HG03571 (cell line): ENCODE data around the gene ACO2.

Experiments
- ATAC-seq: cut with Tn5 transposase; IDR thresholded peaks from one replicate; pipeline ENCODE4 v1.9.1; 2021; ENCODE audit not compliant: unreplicated experiment

The ACO2 gene

DNA sequence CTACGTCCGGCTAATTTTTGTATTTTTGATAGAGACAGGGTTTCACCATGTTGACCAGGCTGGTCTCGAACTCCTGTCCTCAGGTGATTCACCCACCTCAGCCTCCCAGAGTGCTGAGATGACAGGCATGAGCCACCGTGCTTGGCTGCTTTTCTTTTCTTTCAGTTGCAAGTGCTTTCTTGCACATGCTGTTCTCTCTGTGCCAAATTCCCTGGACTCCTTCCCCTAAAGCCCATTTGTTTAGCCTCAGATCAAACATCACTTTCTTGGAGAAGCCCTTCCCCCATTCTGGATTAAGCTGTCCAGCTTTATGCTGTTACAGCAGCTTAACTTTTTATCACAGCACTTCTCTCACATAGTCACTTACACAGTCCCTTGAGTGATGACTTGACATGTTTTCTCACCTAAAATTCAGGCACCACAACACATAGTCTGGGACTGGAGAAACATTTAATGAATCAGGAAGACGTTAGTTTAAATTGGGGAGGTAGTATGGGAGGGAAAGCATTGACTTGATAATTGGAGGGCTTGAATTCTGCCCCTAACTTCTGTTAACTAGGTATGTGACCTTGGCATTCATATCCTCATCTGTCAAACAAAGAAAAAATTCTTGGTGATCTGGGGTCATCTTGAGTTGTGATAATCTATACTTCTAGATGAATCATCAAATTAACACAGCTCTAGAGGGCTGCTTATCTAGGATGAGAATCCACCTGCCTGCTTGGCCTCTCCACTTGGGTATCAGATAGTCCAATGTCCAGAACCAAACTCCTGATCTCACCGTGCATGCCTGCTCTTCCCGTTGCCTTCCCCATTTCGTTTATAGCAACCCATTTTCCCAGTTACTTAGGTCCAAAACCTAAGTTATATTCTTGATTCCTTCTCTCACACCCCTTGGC, 18.4 kb downstream of the ACO2 start:
- no peak for ATAC-seq

DNA sequence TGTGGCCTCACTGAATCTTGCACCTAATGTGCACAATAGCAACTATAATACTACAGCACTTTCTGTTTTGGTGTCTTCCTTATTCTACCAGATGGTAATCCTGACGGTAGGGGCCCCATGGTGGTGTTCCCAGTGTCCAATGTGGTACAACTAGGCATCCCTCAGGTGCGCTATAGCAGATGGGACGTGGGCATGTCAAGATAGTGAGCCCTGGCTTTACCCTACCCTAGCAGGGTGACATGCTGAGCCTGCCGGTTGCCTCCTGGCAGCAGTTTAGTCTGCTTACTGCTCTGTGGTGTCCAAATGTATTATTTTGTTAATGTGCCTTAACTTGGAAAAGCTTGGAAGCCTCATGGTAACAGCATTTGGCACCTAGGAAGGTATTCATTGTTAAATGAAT, 19.2 kb downstream of the ACO2 start:
- ATAC-seq: no peak

DNA sequence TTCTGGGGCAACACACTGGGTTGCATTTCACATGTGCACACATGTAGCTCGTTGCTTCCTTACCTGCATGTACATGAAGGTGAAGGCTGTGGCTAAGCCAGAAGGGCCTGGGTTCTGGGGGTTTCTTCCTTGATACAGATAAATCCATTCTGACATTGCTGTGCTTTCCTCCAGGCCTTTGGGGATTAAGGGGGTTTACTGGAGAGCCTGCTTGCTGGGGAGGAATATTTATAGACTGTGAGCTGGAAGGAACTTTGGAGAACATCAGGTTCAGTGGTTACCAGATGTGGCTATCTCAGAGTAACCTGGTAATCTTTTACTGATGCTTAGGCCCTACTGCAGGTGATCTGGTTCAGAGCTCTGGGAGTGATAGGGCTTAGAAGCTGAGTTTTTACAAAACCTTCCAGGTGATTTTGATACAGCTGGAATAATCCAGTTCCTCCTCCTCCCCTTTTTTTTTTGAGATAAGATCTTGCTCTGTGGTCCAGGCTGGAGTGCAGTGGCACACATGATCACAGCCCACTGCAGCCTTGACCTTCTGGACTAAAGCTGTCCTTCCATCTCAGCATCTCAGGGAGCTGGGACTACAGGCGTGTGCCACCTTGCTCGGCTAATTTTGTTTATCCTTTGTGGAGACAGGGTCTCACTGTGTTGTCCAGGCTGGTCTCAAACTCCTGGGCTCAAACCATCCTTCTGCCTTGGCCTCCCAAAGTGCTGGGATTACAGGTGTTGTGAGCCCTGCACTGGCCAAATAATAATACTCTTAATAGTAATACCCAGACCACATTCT, 19.9 kb downstream of the ACO2 start:
- no peak for ATAC-seq

DNA sequence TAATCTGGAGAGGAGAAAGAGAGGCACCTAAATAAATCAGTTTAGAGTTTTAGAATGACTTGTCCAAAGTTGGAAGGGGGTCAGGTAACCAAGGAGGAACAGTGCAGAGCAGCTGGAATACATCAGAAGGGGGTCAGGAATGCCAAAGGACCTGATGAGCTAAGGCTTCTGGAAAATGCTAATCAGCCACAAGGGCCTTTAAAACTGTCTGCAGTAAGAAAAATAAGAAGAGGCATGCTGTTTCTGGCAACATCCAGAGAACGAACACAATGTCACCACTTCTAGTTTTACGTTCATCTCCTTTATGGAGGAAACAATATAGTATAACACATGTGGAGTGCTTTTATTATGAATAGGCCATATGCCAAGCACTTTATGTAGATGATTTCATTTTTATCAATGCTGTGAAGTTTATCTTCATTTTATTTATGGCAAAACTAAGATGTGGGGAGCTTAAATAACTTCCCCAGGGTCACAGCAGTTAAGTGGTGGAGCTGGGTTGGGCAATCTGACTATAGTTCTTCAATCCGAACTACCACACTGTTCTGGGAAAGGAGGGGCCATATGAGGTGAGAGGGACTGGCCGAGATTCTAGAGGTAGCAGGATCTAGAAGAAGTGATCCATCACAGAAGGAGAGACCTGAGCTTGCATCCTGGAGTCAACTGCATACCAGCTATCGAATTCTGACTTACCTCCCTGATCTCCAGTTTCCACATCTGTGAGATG, 22.6 kb downstream of the ACO2 start:
- no peak for ATAC-seq

DNA sequence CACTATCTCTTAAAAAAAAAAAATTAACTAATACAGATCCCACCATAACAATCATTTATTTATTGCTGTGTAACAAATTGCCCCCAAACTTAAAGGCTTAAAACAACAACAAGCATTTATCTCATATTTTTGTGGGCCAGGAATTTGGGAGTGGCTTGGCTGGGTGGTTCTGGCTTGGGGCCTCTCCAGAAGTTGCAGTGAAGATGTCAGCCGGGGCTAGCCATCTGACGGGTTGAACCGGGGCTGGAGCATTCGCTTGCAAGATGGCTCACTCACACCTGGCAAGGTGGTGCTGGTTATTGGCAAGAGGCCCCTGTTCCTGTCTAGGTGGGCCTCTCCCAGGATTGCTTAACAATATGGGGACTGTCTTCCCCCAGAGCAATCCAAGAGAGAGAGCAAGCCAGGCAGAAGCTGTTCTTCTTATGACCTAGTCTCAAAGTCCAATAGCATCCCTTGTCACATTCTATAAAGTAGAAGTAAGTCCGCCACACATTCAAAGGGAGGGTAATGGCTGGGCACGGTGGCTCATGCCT, 29.5 kb downstream of the ACO2 start:
- no peak for ATAC-seq

DNA sequence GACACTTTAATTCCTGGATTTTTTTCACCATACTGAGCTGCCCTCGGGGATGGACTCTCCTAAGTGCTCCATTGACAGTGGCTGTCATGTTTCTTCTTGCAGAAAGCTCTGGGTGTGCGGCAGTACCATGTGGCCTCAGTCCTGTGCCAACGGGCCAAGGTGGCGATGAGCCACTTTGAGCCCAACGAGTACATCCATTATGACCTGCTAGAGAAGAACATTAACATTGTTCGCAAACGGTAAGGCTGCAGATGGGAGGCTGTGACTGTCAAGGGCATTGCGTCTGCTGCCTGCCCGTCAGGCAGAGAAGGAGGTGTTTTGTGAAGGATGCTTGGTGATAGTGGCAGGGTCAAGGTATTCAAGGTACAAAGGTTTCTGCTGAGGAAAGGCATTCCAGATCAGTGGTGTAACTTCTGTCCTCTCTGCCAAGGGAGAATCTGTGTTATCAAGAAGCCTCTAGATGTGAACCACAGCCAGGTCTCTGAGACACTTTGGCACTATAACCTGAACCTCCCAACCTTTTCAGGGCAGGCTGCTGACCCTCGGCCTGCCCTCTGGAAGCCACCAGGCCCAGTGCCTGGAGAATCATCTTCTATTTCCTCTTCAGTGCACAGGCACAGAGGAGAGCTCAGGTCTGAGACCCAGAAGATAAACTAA, 30.8 kb downstream of the ACO2 start:
- ATAC-seq: no peak

DNA sequence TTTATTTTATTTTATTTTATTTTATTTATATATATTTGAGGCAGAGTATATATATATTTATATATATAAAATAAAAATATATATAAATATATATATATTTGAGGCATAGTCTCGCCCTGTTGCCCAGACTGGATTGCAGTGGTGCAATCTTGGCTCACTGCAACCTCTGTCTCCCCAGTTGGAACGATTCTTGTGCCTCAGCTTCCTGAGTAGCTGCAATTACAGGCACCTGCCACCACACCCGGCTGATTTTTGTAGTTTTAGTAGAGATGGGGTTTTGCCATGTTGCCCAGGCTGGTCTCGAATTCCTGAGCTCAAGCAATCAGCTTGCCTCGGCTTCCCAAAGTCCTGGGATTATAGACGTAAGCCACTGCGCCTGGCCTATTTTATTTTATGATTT, 31.4 kb downstream of the ACO2 start:
- ATAC-seq: no peak

DNA sequence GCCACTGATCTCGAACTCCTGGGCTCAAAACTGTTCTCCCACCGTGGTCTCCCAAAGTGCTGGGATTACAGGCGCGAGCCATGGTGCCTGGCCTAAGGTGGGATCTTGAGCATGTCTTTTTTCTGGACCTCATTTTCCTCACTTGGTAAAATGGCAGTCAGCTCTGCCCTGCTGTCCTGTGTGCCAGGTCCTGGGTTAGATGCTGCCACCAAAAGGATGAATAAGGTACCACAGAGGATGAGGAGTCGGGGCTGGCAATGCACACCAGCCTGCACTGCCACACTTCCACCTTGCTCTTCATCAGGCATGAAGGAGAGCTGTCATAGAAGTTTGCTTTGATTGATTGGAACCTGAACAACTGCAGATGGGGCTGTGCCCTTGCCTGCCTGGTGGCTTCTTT, 32.3 kb downstream of the ACO2 start:
- no peak for ATAC-seq

DNA sequence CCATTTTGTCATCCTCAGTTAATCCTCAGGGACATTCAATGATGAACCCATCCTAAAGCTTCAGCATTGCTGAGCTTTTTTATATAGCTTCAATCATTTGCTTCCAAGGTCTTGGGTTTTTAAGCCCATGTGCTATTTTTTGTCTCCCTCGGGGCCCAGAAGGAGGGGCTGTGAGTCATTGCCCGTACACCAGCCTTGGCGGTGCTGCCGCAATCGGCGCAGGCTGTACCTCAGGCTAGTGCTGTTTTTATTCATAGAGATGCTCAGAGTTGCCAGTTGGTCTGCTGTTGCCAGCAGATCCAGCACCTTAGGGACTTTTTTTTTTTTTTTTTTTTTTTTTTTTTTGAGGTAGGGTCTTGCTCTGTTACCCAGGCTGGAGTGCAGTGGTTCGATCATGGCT, 35.5 kb downstream of the ACO2 start:
- ATAC-seq: no peak

DNA sequence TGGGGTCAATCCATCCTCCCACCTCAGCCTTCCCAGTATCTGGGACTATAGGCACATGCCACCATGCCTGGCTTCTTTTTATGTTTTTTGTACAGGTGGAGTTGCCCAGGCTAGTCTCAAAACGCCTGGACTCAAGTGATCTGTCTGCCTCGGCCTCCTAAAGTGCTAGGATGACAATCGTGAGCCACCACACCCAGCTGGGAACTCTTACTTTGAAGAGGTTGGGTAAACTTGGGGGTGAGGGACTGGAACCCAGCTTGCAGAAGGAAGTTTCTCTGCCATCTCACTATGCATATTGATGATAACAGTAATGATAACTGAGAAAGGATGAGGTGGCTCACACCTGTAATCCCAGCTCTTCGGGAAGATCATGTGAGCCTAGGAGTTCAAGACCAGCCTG, 35.9 kb downstream of the ACO2 start:
- no peak for ATAC-seq

DNA sequence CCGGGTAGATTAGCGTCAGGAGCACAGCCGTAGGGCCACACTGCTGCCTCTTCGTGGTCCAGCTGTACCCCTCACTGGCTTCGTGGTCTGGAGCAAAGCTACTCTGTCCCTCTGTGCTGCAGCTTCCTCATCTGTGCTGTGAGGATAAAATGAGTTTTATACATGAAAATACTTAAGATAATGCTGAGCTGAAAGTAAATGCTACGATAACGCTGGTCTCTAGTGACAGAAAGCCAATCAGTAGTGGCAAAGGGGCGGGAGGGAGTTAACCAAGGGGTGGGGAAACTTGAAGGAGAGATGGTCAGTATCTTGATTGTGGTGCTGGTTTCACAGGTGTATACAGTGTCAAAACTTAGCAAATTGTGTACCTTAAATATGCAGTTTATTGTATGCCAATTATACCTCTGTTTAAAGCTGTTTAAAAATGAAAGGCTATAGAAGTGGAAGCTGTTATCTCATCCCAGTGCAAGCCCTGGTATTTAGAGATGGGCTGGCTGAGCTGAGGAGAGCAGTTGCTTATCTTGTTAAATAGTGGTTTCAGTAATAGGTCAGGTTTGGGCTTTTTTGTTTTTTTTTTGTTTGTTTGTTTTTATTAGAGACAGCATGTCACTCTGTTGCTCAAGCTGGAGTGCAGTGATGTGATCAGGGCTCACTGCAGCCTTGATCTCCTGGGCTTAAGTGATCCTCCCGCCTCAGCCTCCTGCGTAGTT, 36.7 kb downstream of the ACO2 start:
- ATAC-seq: no peak

DNA sequence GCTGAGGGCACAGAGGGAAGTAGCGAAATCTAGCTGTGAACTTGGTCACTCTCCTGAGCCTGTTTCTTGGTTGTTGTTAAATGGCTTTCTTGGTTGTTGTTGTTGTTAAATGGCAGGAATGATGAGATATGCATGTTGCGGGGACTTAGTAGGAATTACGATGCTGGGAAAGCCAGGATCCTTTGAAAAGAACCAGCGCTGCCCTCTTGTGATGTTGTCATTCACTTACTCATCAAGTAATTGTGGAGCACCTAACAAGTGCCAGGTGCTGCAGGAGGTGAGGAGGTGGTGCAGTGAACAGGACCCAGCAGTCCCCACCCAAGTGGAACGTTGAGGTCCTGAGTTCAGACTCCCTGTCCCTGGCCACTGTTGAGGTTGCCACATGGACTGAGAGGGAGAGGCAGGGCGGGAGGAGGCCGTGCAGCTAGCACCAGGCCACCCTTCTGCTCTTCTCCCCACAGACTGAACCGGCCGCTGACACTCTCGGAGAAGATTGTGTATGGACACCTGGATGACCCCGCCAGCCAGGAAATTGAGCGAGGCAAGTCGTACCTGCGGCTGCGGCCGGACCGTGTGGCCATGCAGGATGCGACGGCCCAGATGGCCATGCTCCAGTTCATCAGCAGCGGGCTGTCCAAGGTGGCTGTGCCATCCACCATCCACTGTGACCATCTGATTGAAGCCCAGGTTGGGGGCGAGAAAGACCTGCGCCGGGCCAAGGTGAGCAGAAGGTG, 38.6 kb downstream of the ACO2 start:
- ATAC-seq: no peak

DNA sequence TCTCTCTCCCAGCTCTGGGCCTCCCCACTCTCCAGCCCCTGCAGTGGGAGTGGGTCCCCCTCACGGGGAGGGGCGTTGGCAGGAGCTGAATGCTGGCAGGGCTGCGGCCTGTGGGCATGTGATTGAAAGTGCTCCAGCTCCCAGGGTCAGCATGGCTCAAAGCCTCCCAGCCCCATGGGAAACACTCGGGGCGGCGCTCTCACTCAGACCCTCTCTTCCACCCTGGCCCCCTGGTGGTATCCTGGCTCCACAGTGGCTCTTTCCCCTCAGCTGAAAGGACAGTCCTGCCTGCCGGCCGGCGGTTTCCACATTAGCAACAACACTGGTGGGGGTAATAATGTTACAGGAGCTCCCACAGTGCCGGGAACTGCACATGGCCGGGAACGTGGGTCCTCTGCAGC, 39.9 kb downstream of the ACO2 start:
- no peak for ATAC-seq

DNA sequence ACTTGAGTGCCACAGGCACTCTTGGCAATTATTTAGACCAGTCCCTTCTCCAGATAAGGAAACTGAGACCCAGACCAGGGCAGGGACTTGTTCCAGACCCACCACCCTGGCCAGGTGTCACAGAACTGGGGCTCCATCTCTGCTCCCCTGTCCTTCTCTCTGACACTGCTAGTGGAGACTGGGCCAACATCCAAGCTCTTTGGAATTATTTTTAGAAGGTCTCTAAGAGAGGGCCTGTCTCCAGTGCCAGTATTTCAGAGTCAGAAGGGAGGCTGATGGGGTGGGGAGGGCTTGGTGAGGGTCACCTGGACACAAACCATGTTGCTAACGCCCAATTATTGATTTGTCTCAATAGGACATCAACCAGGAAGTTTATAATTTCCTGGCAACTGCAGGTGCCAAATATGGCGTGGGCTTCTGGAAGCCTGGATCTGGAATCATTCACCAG, 42.6 kb downstream of the ACO2 start:
- ATAC-seq: no peak

DNA sequence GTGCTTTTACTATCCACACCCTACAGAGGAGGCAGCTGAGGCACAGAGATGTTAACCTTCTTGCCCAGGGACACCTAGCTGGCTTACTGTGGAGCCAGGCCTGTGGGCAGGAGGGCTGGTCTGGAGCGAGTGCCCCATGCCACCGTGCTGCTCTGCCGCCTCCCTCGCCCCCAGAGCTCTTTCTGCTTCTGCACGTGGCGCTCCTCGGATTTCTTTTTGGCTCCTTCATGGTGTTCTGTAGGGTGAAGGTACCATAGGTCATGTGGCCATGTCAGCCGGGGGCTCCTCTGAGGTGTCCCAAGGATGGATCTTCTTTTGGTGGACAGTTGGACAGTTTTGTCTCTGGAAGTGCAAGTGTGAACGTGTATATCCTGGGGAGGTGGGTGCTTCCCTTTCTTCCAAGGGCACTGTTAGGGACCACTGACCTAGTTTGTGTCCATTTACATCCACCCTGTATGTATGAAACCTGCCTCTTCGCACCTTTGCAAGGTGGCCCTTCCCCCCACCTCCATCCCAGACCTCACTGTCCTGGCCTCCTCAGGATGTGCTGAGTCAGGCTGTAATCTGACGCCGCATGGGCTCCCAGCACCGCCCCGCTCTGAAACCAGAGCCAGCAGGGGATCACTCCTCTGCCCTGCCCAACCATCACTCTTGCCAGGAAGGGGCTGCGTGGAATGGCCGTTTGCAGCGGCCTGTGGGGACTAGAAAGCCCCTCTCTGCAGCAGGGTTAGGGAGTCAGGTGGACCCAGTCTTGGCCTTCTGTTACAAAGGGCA, 43.7 kb downstream of the ACO2 start:
- no peak for ATAC-seq

DNA sequence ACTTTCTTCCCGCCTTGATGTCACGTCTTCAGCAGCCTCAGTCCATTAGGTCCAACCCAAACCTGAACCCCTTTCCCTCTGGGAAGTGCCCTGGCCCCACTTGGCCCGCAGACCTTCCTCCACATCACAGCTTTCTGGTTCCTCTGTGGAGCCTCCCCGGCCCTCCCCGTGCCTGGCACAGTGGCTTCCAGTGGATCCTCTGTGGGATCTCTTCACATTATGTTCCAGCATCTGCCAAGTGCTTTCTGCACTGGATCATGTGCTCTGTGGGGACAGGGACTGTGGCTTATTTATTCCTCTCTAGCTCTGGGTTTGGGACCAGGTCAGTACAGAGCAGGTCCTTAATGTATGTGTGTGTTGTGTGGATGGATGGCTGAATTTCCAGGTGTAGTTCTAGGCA, 44.5 kb downstream of the ACO2 start:
- no peak for ATAC-seq

DNA sequence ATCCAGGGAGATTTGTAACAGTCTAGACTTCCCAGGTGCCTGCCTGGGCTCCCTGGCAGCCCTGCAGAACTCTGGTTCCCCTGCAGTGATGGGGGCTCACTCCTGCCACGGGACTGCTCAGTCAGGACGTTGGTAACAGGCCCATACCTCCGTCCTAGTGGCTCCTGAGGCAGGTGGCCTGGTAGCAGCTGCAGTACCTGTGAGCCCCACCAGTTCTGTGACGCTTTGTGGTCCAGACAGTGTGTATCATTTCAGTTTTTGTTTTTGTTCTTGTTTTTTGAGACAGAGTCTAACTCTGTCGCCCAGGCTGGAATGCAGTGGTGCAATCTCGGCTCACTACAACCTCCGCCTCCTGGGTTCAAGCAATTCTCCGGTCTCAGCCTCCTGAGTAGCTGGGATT, 47.5 kb downstream of the ACO2 start:
- ATAC-seq: no peak

DNA sequence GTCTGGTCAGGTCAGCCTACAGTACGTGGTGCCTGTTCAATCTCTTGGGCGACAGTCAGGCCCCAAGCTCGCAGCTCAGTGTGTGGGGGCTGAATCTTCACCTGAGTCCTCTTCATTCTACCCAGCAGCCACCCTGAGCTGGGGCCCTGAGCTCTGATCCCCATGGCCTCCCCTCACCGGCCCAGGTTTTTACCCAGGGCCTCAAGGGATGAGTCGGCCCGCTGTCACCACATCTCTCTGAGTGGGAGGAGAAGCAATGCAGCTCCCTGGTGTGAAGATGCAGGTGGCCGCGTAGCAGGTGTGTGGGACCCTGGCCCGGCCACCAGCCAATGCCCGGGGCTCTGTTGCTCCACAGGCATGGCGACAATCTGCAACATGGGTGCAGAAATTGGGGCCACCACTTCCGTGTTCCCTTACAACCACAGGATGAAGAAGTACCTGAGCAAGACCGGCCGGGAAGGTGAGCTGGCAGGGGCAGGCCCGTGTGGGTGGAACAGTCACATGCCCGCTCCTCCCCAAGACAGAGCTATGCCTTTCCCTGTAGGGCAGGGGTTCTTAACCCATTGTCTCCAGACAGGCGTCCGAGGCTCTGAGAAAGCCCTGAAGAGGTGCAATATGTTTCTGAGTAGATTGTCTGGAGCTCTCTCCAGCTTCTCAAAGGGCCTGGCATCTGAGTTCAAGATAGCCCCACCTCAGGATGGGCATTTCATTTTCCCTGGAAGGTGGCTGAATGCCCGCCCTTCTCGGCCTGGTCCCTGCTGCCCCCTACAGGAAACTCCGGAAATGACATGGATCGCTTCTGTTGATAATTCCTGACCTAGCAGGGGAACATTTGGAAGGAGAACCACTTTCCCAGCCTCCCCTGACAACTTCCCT, 48.5 kb downstream of the ACO2 start:
- no peak for ATAC-seq
